Measurements from ENCODE around the gene CNTN4. TPM values are rescaled to one million over a fixed set of nuclear protein-coding genes. Genes with fewer than 3 reads are reported as not detected.

The CNTN4 gene
- total RNA-seq, 3 donors from 2014 or later (not counting 1 experiment from before 2014, with no cell fraction given): not detected

DNA sequence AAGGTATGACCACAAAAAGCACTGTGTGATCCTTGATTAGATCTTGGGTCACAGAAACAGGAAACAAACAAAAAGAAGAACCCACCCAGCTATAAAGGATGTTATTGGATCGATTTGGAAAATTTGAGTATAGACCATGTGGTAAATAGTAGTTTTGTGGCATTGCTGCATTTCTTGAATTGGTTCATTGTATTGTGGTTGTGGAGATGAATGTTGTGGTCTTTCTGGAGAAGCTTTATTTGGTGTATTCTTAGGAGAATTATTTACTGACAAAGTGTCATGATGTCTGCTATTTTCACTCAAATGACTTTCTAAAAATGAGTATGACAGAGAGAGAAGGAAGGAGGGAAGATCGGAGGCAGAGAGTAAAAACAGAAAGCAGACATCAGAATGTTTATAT lies 406.2 kb downstream of the CNTN4 start:
- no peaks in the 10 kb centered on the region for H3K36me3 Mint-ChIP-seq
- DNase-seq: no peak
- no peak for ATAC-seq
- Histone ChIP-seq H3K4me1 (ENCODE audit: control insufficient read depth, insufficient read depth, low read length) (no peaks in the 10 kb centered on the region), H3K27me3 (ENCODE audit: control insufficient read depth, insufficient read depth, low read length) (no peaks in the 10 kb centered on the region), H3K4me3 (ENCODE audit: low read length) (no peak overlapping the region), H3K36me3 (ENCODE audit: control insufficient read depth, insufficient read depth, low read length) (no peaks in the 10 kb centered on the region), H3K9me3 (ENCODE audit: control insufficient read depth, insufficient read depth, low read length) (no peaks in the 10 kb centered on the region), H3K27ac (ENCODE audit: low read length) (no peak overlapping the region)
- WGBS (ENCODE audit: insufficient coverage): 39% methylated on average over 2 of the region's 2 CpGs
- no peaks in the 10 kb centered on the region for H3K4me1 Mint-ChIP-seq
- H3K27ac Mint-ChIP-seq: no peak overlapping the region
- H3K9me3 Mint-ChIP-seq: peaks cover 6 to 10% of the 10 kb centered on the region in 2 donors
- TF ChIP-seq, protein P1, sequence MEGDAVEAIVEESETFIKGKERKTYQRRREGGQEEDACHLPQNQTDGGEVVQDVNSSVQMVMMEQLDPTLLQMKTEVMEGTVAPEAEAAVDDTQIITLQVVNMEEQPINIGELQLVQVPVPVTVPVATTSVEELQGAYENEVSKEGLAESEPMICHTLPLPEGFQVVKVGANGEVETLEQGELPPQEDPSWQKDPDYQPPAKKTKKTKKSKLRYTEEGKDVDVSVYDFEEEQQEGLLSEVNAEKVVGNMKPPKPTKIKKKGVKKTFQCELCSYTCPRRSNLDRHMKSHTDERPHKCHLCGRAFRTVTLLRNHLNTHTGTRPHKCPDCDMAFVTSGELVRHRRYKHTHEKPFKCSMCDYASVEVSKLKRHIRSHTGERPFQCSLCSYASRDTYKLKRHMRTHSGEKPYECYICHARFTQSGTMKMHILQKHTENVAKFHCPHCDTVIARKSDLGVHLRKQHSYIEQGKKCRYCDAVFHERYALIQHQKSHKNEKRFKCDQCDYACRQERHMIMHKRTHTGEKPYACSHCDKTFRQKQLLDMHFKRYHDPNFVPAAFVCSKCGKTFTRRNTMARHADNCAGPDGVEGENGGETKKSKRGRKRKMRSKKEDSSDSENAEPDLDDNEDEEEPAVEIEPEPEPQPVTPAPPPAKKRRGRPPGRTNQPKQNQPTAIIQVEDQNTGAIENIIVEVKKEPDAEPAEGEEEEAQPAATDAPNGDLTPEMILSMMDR (IDR thresholded peaks at IDR 0.05): no peak
- intact Hi-C loops (cut with micrococcal nuclease): no loop called here
- no peak overlapping the region for H3K4me3 Mint-ChIP-seq
- H3K27me3 Mint-ChIP-seq (ENCODE audit: low read depth in 2 of 2): no peaks in the 10 kb centered on the region

DNA sequence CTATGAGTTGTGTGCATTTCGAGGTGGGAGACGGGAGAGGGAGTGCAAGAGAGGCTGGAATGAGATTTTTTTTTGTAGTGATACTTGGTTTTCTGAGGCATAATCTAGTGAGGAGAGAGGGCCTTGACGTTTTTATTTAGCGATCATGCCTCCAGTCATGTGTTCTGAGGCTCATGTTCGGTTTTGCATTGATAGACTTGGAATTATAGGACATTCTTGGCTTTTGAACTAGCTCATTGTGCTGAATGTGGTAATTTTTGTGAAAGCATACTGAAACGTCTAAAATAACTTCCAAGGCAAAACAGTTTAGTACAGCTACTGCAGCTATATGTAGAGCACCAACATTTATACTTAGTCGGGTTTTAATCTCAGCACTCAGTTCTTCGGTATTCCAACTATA lies 408.1 kb downstream of the CNTN4 start:
- Histone ChIP-seq H3K4me1 (ENCODE audit: control insufficient read depth, insufficient read depth, low read length) (no peaks in the 10 kb centered on the region), H3K9me3 (ENCODE audit: control insufficient read depth, insufficient read depth, low read length) (no peaks in the 10 kb centered on the region), H3K36me3 (ENCODE audit: control insufficient read depth, insufficient read depth, low read length) (no peaks in the 10 kb centered on the region), H3K27me3 (ENCODE audit: control insufficient read depth, insufficient read depth, low read length) (no peaks in the 10 kb centered on the region), H3K4me3 (ENCODE audit: low read length) (no peak overlapping the region), H3K27ac (ENCODE audit: low read length) (no peak overlapping the region)
- H3K4me3 Mint-ChIP-seq: no peak overlapping the region
- no peaks in the 10 kb centered on the region for H3K36me3 Mint-ChIP-seq
- 82% methylated on average over 8 of the region's 8 CpGs for WGBS (ENCODE audit: insufficient coverage)
- TF ChIP-seq, protein P1 (IDR thresholded peaks at IDR 0.05): no peak
- H3K4me1 Mint-ChIP-seq: no peaks in the 10 kb centered on the region
- peaks cover 6 to 12% of the 10 kb centered on the region in 2 donors for H3K9me3 Mint-ChIP-seq
- DNase-seq (no peak), ATAC-seq (no peak)
- intact Hi-C loops (cut with micrococcal nuclease): no loop called here
- H3K27ac Mint-ChIP-seq: no peak overlapping the region
- no peaks in the 10 kb centered on the region for H3K27me3 Mint-ChIP-seq (ENCODE audit: low read depth in 2 of 2)

DNA sequence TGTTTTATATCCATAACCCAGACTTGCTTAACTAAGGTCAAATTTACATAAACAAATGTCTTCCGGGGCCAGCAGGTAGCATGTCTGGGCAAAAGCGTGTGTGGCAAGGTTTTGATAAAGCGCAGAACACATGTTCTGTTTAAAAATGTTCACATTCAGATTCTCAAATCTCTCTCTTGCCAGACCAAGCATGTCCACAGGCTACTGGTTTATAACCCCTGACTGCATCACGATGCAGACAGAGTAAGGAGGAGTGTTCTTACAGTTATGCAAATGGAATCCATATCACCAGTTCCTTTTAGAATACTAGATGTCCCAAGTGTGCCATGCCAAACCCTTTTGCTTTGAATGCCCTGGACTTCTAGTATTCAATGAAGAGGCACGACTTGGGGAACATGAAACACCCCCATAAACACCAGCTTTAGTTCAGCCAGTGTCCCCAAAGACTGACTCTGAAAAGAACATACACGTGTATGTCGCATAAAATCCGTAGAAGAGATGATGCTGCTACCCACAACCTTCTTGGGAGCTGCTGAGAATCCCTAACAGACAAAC lies 412.0 kb downstream of the CNTN4 start:
- Histone ChIP-seq H3K4me3 (ENCODE audit: low read length) (no peak overlapping the region), H3K36me3 (ENCODE audit: control insufficient read depth, insufficient read depth, low read length) (no peaks in the 10 kb centered on the region), H3K9me3 (ENCODE audit: control insufficient read depth, insufficient read depth, low read length) (no peaks in the 10 kb centered on the region), H3K4me1 (ENCODE audit: control insufficient read depth, insufficient read depth, low read length) (no peaks in the 10 kb centered on the region), H3K27ac (ENCODE audit: low read length) (no peak overlapping the region), H3K27me3 (ENCODE audit: control insufficient read depth, insufficient read depth, low read length) (no peaks in the 10 kb centered on the region)
- H3K4me1 Mint-ChIP-seq: no peaks in the 10 kb centered on the region
- peaks cover 6 to 10% of the 10 kb centered on the region in 2 donors for H3K9me3 Mint-ChIP-seq
- ATAC-seq (no peak), DNase-seq (no peak)
- TF ChIP-seq, protein P1 (IDR thresholded peaks at IDR 0.05): no peak
- no peaks in the 10 kb centered on the region for H3K27me3 Mint-ChIP-seq (ENCODE audit: low read depth in 2 of 2)
- H3K36me3 Mint-ChIP-seq: no peaks in the 10 kb centered on the region
- H3K4me3 Mint-ChIP-seq: no peak overlapping the region
- intact Hi-C loops (cut with micrococcal nuclease): no loop called here
- no peak overlapping the region for H3K27ac Mint-ChIP-seq
- 76% methylated on average over 6 of the region's 8 CpGs for WGBS (ENCODE audit: insufficient coverage)

DNA sequence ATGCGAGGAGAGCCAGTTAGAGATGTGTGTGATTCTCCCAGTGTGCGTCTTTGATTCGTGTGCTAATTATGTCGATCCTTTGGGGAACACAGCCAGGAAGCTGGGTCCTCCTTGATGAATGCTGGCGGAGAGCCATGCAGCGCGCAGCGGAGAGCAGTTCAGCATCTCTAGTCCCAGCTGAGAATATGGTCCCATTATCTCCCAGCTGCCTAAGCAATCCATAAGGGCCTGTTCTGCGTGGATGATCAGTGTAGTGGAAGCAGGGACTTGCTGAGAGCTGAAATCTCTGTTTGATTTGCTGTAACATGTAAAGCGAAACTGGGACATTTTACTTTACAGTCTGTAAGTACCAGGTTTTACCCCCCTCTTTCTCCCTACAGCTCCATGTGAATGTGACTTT lies 412.7 kb downstream of the CNTN4 start:
- H3K27ac Mint-ChIP-seq: no peak overlapping the region
- WGBS (ENCODE audit: insufficient coverage): 81% methylated on average over 10 of the region's 10 CpGs
- no peaks in the 10 kb centered on the region for H3K36me3 Mint-ChIP-seq
- H3K9me3 Mint-ChIP-seq: peaks cover 6 to 10% of the 10 kb centered on the region in 2 donors
- no peaks in the 10 kb centered on the region for H3K27me3 Mint-ChIP-seq (ENCODE audit: low read depth in 2 of 2)
- Histone ChIP-seq H3K36me3 (ENCODE audit: control insufficient read depth, insufficient read depth, low read length) (no peaks in the 10 kb centered on the region), H3K27me3 (ENCODE audit: control insufficient read depth, insufficient read depth, low read length) (no peaks in the 10 kb centered on the region), H3K9me3 (ENCODE audit: control insufficient read depth, insufficient read depth, low read length) (no peaks in the 10 kb centered on the region), H3K27ac (ENCODE audit: low read length) (no peak overlapping the region), H3K4me3 (ENCODE audit: low read length) (no peak overlapping the region), H3K4me1 (ENCODE audit: control insufficient read depth, insufficient read depth, low read length) (no peaks in the 10 kb centered on the region)
- H3K4me3 Mint-ChIP-seq: no peak overlapping the region
- intact Hi-C loops (cut with micrococcal nuclease): no loop called here
- TF ChIP-seq, protein P1 (IDR thresholded peaks at IDR 0.05): no peak
- DNase-seq: no peak
- no peaks in the 10 kb centered on the region for H3K4me1 Mint-ChIP-seq
- ATAC-seq: no peak
